Trophoblast cell (in vitro differentiated cells and primary cell): ENCODE results near the gene FRZB.

Source experiments
- DNase-seq, 2 donors: peaks; one replicate each; pipeline ENCODE4 v3.0.0-alpha.2; 2016
- H2AFZ ChIP-seq: 2 replicates; pipeline ENCODE4 v1.6.1; 2013; ENCODE audit warnings: low read length, moderate library complexity, mild to moderate bottlenecking; ENCODE audit not compliant: insufficient read depth, poor library complexity
- H2AK5ac ChIP-seq: 2 replicates; pipeline ENCODE4 v1.6.1; 2013; ENCODE audit warnings: mild to moderate bottlenecking, low read length
- H2BK120ac ChIP-seq: 2 replicates; pipeline ENCODE4 v1.6.1; 2013; ENCODE audit warnings: low read length, mild to moderate bottlenecking, moderate library complexity; ENCODE audit not compliant: insufficient read depth, poor library complexity
- H2BK12ac ChIP-seq: 2 replicates; pipeline ENCODE4 v1.6.1; 2013; ENCODE audit warnings: mild to moderate bottlenecking, low read length, moderate library complexity
- H2BK5ac ChIP-seq: 2 replicates; pipeline ENCODE4 v1.6.1; 2013; ENCODE audit warnings: low read length, low read depth, moderate library complexity, mild to moderate bottlenecking; ENCODE audit not compliant: poor library complexity
- H3K14ac ChIP-seq: 2 replicates; pipeline ENCODE4 v1.6.1; 2013; ENCODE audit warnings: mild to moderate bottlenecking, low read length
- H3K18ac ChIP-seq: 2 replicates; pipeline ENCODE4 v1.6.1; 2013; ENCODE audit warnings: mild to moderate bottlenecking, low read length
- H3K23ac ChIP-seq: 2 replicates; pipeline ENCODE4 v1.6.1; 2013; ENCODE audit warnings: low read length
- H3K27ac ChIP-seq: 2 replicates; pipeline ENCODE4 v1.5.1; 2013; ENCODE audit warnings: low read depth, mild to moderate bottlenecking, inconsistent platforms, low read length, moderate library complexity
- H3K27me3 ChIP-seq: 2 replicates; pipeline ENCODE4 v1.6.1; 2013; ENCODE audit warnings: inconsistent platforms, mild to moderate bottlenecking, low read length, moderate library complexity; ENCODE audit not compliant: insufficient read depth
- H3K36me3 ChIP-seq, 2 experiments: 1 replicate in 1 of 2; 2 replicates in 1 of 2; pipeline ENCODE4 v1.6.1; 2013; ENCODE audit warnings: low read length in 2 of 2, mild to moderate bottlenecking in 2 of 2, moderate library complexity in 1 of 2; ENCODE audit not compliant: insufficient read depth in 2 of 2, control insufficient read depth in 1 of 2
- H3K4ac ChIP-seq: 2 replicates; pipeline ENCODE4 v1.6.1; 2013; ENCODE audit warnings: low read depth, mild to moderate bottlenecking, low read length, moderate library complexity
- H3K4me1 ChIP-seq, 2 experiments: 1 replicate in 1 of 2; 2 replicates in 1 of 2; pipeline ENCODE4 v1.6.1; 2013; ENCODE audit warnings: low read length in 2 of 2, mild to moderate bottlenecking in 2 of 2, moderate library complexity in 1 of 2; ENCODE audit not compliant: insufficient read depth in 2 of 2, control insufficient read depth in 1 of 2
- H3K4me2 ChIP-seq: 2 replicates; pipeline ENCODE4 v1.6.1; 2013; ENCODE audit warnings: inconsistent platforms, mild to moderate bottlenecking, low read length, moderate library complexity
- H3K4me3 ChIP-seq: 2 replicates; pipeline ENCODE4 v1.5.1; 2013; ENCODE audit warnings: mild to moderate bottlenecking, low read depth, low read length, inconsistent platforms
- H3K79me1 ChIP-seq: one replicate; pipeline ENCODE4 v1.6.1; 2013; ENCODE audit warnings: low read length
- H3K79me2 ChIP-seq: 2 replicates; pipeline ENCODE4 v1.6.1; 2013; ENCODE audit warnings: low read length, mild to moderate bottlenecking; ENCODE audit not compliant: control insufficient read depth, insufficient read depth, poor library complexity
- H3K9ac ChIP-seq: 2 replicates; pipeline ENCODE4 v1.6.1; 2013; ENCODE audit warnings: mild to moderate bottlenecking, low read length
- H3K9me3 ChIP-seq: 2 replicates; pipeline ENCODE4 v1.6.1; 2013; ENCODE audit warnings: low read depth, mild to moderate bottlenecking, control low read depth, inconsistent platforms, low read length; ENCODE audit not compliant: insufficient read depth
- H4K12ac ChIP-seq: 2 replicates; pipeline ENCODE4 v1.6.1; 2013; ENCODE audit warnings: low read depth, mild to moderate bottlenecking, low read length, moderate library complexity
- H4K8ac ChIP-seq: 2 replicates; pipeline ENCODE4 v1.6.1; 2013; ENCODE audit warnings: low read depth, mild to moderate bottlenecking, low read length, moderate library complexity
- H4K91ac ChIP-seq: one replicate; pipeline ENCODE4 v1.6.1; 2013; ENCODE audit warnings: low read depth, mild to moderate bottlenecking, low read length, moderate library complexity
- WGBS: extraction: QIAGEN DNeasy Blood & Tissue Kit; methylation state at CpG from one replicate; pipeline ENCODE4 v1.1.7; 2013; ENCODE audit warnings: missing lambda C conversion rate; ENCODE audit not compliant: insufficient read length, insufficient coverage; ENCODE audit errors: extremely low coverage; 5-methylcytosine and 5-hydroxymethylcytosine counted together

The FRZB gene

DNA sequence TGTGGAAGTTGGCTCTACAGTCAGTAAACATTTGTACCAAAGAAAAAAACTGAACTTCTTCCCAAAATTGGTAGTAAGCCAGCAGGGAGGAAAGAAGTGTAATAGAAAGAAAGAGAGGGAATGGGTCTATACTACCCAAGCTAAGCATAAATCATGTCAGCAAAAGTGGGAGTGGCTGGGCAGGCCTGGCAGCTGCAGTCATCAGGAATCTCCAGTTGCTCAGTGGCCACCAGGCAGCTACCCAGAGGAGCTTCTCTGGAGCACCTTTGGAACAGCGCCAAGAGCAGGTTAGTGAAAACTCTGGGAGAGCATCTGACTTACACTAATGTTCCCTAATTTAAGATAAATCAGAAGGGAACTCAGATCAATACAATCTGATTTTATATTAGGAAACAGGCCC is 14.3 kb downstream of the FRZB start:
- H2AK5ac ChIP-seq, result no peak overlapping the region
- H2AFZ ChIP-seq, result no peak overlapping the region
- peaks cover 2% of the 10 kb centered on the region for H3K79me1 ChIP-seq
- H3K14ac ChIP-seq, result no peak overlapping the region
- H3K27ac ChIP-seq, result no peak overlapping the region
- H3K4ac ChIP-seq, result no peak overlapping the region
- whole genome bisulfite sequencing, result no CpG with 5 or more reads among the region's 1 CpG
- H3K18ac ChIP-seq, result no peak overlapping the region
- no peak for DNase-seq
- H3K4me2 ChIP-seq, result no peak overlapping the region
- no peak overlapping the region for H4K91ac ChIP-seq
- H4K12ac ChIP-seq, result no peak overlapping the region
- no peak overlapping the region for H2BK12ac ChIP-seq
- H2BK5ac ChIP-seq, result no peak overlapping the region
- no peak overlapping the region for H3K9ac ChIP-seq
- no peaks in the 10 kb centered on the region for H3K9me3 ChIP-seq
- H3K23ac ChIP-seq, result no peak overlapping the region
- H3K4me3 ChIP-seq, result no peak overlapping the region
- H3K79me2 ChIP-seq, result no peaks in the 10 kb centered on the region
- H2BK120ac ChIP-seq, result no peak overlapping the region
- H3K36me3 ChIP-seq, result no peaks in the 10 kb centered on the region
- H3K27me3 ChIP-seq, result no peaks in the 10 kb centered on the region
- H3K4me1 ChIP-seq, result peaks cover 0 to 7% of the 10 kb centered on the region in 2 experiments
- no peak overlapping the region for H4K8ac ChIP-seq

DNA sequence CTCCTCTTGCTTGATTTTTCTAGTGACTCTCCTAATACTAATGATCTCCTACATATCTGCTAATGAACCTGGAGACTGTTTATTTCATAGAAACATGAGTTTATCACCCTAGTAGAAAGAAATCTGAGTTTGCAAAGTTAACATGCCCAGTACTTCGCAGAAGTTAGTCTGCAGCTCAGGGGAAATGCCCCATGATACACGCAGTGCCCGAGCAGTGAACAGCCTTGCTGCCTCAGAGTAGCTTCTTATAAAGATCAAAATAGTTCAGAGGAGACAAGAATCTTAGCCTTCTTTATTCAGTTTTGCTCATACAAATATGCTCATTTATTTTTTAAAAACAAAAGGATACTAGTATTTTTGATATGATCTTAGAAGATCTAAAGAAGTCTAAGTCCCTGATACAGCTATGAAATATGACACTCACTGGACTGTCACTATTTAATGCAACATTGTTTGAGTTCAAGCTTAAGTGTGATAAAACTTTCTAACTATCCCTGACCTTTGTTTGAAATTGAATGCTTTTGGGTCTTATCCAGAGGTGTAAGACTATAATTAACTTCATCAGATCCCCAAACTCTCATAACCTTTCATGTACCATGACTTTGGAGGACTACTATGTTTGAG is 20.5 kb downstream of the FRZB start:
- H3K9ac ChIP-seq, result no peak overlapping the region
- H3K27me3 ChIP-seq, result no peaks in the 10 kb centered on the region
- H3K4me2 ChIP-seq, result no peak overlapping the region
- no peak overlapping the region for H3K14ac ChIP-seq
- H3K18ac ChIP-seq, result no peak overlapping the region
- H4K8ac ChIP-seq, result no peak overlapping the region
- no peaks in the 10 kb centered on the region for H3K79me1 ChIP-seq
- no peaks in the 10 kb centered on the region for H3K4me1 ChIP-seq
- H2AK5ac ChIP-seq, result no peak overlapping the region
- H3K9me3 ChIP-seq, result no peaks in the 10 kb centered on the region
- H2BK5ac ChIP-seq, result no peak overlapping the region
- WGBS, result no CpG with 5 or more reads among the region's 3 CpGs
- H3K4me3 ChIP-seq, result no peak overlapping the region
- no peak overlapping the region for H3K23ac ChIP-seq
- no peak overlapping the region for H2BK12ac ChIP-seq
- H3K27ac ChIP-seq, result no peak overlapping the region
- no peak overlapping the region for H2AFZ ChIP-seq
- DNase-seq, result no peak
- no peak overlapping the region for H3K4ac ChIP-seq
- no peaks in the 10 kb centered on the region for H3K79me2 ChIP-seq
- no peak overlapping the region for H2BK120ac ChIP-seq
- no peaks in the 10 kb centered on the region for H3K36me3 ChIP-seq
- H4K91ac ChIP-seq, result no peak overlapping the region
- no peak overlapping the region for H4K12ac ChIP-seq

DNA sequence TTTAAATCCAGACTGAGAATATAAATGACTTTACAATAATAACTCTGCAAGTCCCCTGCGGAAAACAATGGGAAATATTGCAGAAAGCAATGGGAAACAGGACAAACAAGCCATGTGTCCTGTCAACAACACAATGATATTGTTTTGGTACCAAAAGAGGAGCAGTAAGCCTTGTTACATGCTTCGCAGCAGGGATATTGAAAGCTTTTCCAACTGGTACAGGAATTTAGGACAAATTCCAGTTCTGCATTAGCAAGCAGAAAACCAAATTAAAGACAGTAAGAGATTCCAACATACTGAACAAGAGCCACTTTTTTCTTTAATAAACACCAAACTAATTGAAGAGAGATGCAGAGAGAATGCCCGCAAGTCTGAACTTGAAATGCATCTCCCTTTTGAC is 30.0 kb downstream of the FRZB start:
- no peak overlapping the region for H3K18ac ChIP-seq
- H2BK5ac ChIP-seq, result no peak overlapping the region
- no peaks in the 10 kb centered on the region for H3K27me3 ChIP-seq
- H3K9ac ChIP-seq, result no peak overlapping the region
- no peaks in the 10 kb centered on the region for H3K36me3 ChIP-seq
- H4K12ac ChIP-seq, result no peak overlapping the region
- no peaks in the 10 kb centered on the region for H3K4me1 ChIP-seq
- H3K14ac ChIP-seq, result no peak overlapping the region
- no peak overlapping the region for H3K27ac ChIP-seq
- no peaks in the 10 kb centered on the region for H3K79me2 ChIP-seq
- H2BK120ac ChIP-seq, result no peak overlapping the region
- no peak overlapping the region for H4K91ac ChIP-seq
- no peak overlapping the region for H2AK5ac ChIP-seq
- no peak overlapping the region for H3K4me3 ChIP-seq
- no peak overlapping the region for H3K23ac ChIP-seq
- H3K9me3 ChIP-seq, result no peaks in the 10 kb centered on the region
- no peak overlapping the region for H4K8ac ChIP-seq
- H2BK12ac ChIP-seq, result no peak overlapping the region
- H3K4ac ChIP-seq, result no peak overlapping the region
- no peaks in the 10 kb centered on the region for H3K79me1 ChIP-seq
- H3K4me2 ChIP-seq, result no peak overlapping the region
- DNase-seq, result no peak
- H2AFZ ChIP-seq, result no peak overlapping the region
- no CpG with 5 or more reads among the region's 3 CpGs for WGBS

DNA sequence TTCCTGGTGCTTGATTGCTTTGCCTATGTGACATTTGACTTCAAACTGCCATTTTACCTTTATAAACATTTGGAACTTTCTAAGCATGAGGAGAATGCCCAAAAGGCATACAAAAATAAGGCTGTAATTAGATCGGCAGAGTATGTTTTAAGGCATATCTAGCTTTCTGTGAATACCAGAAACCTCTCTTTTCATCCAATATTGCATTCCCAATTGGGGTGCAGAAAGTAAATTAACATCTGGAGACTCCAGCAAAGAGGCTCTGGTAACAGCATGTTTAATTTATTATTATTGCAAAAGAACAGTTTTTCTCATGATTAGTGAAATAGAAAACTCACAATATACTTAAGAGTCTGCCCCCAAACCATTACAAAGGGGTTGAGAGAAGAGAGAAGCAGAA is 32.1 kb downstream of the FRZB start:
- no peaks in the 10 kb centered on the region for H3K79me1 ChIP-seq

More for the DNA sequence above, 32.1 kb downstream of the FRZB start:
- H2AFZ ChIP-seq, result no peak overlapping the region
- no peak overlapping the region for H3K4me3 ChIP-seq
- no peaks in the 10 kb centered on the region for H3K79me2 ChIP-seq
- no CpG with 5 or more reads among the region's 1 CpG for WGBS
- DNase-seq, result no peak
- H2BK5ac ChIP-seq, result no peak overlapping the region
- no peak overlapping the region for H3K18ac ChIP-seq
- H3K9ac ChIP-seq, result no peak overlapping the region
- H2BK120ac ChIP-seq, result no peak overlapping the region
- H3K36me3 ChIP-seq, result no peaks in the 10 kb centered on the region
- no peak overlapping the region for H3K4ac ChIP-seq
- H3K14ac ChIP-seq, result no peak overlapping the region
- no peak overlapping the region for H3K23ac ChIP-seq
- H3K27me3 ChIP-seq, result no peaks in the 10 kb centered on the region
- no peak overlapping the region for H3K4me2 ChIP-seq
- no peak overlapping the region for H3K27ac ChIP-seq
- no peak overlapping the region for H4K12ac ChIP-seq
- H2BK12ac ChIP-seq, result no peak overlapping the region
- no peaks in the 10 kb centered on the region for H3K4me1 ChIP-seq
- no peaks in the 10 kb centered on the region for H3K9me3 ChIP-seq
- no peak overlapping the region for H2AK5ac ChIP-seq
- no peak overlapping the region for H4K91ac ChIP-seq
- no peak overlapping the region for H4K8ac ChIP-seq
